HG02623 (cell line): Measurements from ENCODE around the gene ZNF331.
"Not testable (repeated sequence)": the region's sequence is repeated elsewhere in the genome, so short reads cannot be mapped to it uniquely, and the experiment has no call there.

ENCODE experiments used
- ATAC-seq: cut with Tn5 transposase; IDR thresholded peaks from one replicate; pipeline ENCODE4 v1.9.1; 2021; ENCODE audit warnings: moderate library complexity; ENCODE audit not compliant: unreplicated experiment

Gene ZNF331

GRCh38 chr19:53537521-53538377 is at the start of gene ZNF331:
Gene ZNF331, plus strand, starts transcription at chr19:53538145. Its CDS starts 31,232 bp downstream, at chr19:53569377.
- ATAC-seq: peak; percentile 62

- no peak for ATAC-seq
Observed at GRCh38 chr19:53492153-53492552, 45.8 kb upstream of the ZNF331 start.

DNA sequence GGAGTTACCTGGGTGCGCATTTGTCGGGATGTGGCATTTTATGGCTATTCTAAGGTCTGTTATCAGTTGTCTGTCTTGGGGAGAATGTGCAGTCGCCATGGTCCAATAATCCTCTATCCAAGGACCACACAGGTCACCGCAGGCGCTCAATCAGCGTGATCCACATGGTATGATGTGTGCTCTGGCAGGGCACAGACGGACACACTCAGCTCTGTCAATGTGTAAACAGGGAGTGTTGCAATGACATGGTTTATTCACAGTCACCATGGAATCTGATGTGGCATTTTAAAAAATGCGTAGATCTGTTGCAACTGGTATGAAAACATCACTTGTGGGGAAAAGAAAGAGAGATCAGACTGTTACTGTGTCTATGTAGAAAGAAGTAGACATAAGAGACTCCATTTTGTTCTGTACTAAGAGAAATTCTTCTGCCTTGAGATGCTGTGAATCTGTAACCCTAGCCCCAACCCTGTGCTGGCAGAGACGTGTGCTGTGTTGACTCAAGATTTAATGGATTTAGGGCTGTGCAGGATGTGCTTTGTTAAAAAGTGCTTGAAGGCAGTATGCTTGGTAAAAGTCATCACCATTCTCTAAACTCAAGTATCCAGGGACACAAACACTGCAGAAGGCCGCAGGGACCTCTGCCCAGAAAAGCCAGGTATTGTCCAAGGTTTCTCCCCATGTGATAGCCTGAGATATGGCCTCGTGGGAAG is 40.5 kb upstream of the ZNF331 start:
- not testable (repeated sequence) for ATAC-seq

- not testable (repeated sequence) for ATAC-seq
Observed at GRCh38 chr19:53498024-53498395, 39.9 kb upstream of the ZNF331 start.

DNA sequence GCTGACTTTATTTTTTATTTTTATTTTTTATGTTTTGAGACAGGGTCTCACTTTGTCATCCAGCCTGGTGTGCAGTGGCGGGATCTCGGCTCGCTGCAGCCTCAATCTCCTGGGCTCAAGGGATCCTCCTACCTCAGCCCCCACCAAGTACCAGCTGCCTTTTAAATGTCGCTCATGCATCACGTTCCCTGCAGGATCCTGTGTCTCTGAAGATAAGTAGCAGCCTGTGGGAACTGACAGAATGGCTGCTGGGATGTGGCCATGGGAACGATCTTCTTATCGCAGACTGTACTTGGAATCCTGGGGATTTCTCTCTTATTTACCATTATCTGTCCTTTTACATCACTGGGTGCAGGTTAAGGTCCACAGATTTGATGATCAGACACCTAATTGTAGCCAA is 34.8 kb upstream of the ZNF331 start:
- ATAC-seq: not testable (repeated sequence)

DNA sequence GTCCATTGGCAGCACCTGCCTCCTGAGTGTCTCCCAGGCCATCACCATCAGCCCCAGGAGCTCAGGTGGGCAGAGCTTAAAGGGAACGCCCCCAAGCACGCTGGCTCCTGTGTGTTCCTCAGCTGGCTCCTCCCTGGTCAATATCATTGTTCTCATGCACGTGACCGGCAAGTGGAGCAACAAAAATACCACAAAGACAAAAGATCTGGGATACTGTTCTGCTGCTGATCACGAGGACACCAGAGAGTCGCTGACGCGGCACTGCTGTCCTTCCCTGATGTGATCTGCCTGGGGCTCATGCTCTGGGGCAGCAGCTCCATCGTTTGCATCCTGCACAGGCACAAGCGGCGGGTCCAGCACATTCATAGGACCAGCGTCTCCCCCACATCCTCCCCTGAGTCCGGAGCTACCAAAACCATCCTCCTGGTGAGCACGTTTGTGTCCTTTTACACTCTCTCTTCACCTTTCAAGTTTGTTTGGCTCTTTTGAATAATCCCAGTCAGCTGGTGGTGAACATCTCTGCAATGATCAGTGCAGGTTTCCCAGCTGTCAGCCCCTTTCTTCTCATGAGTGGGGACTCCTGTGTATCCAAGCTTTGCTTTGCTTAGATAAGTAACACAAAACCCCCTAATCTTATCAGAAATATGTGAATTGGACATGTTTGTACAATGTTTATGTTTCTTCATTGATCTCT is 34.1 kb upstream of the ZNF331 start:
- not testable (repeated sequence) for ATAC-seq

DNA sequence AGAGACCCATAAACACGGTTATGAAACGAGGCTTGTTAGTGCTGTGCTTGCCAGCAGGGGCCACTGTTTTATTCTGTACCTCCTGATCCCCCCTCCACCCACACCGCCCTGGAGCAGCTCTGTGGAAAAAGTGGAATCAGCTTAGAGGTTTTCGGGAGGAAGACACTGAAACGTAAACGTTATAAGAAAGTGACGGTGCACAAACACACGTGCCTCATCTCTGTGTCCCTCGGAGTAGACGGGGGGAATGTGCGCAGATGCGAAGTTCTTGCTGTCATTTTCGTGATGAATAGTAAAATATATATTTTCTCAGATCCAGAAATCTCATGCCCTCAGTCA is 33.6 kb upstream of the ZNF331 start:
- not testable (repeated sequence) for ATAC-seq

DNA sequence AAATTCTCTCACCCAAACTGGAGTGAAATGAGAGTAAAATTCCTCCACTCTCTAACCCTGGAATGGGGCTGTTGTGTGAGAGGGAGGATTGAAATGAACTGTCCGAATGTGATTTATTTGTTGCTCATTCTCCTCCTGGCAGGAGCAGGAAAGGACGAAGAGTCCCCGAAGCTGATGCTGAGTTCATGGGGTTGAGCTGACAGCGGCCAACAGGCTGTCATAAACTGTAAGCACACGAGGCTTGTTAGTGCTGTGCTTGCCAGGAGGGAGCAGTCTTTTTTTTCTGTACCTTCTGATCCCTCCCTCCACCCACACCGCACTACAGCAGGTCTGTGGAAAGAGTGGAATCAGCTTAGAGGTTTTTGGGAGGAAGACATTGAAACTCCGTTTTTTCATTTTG is 33.1 kb upstream of the ZNF331 start:
- no peak for ATAC-seq

DNA sequence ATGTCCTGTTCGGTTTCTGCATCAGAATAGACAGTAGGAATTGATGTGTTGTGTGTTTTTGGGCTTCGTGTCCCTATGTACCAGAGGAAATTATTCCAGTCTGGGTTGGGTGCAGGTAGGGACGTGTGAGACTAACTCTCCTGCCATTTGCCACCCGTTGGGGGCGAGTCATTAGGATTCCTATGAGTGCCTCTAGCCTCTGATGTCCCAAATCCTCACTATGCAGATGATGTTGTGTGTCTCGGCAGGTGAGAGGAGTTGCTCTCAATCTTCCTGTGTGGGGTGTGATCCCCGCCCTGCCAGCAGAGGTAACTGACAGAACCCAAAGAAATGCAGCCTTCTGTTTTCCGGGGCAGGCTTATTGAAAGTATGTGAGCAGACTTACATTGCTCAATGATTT is 31.2 kb upstream of the ZNF331 start:
- no peak for ATAC-seq

DNA sequence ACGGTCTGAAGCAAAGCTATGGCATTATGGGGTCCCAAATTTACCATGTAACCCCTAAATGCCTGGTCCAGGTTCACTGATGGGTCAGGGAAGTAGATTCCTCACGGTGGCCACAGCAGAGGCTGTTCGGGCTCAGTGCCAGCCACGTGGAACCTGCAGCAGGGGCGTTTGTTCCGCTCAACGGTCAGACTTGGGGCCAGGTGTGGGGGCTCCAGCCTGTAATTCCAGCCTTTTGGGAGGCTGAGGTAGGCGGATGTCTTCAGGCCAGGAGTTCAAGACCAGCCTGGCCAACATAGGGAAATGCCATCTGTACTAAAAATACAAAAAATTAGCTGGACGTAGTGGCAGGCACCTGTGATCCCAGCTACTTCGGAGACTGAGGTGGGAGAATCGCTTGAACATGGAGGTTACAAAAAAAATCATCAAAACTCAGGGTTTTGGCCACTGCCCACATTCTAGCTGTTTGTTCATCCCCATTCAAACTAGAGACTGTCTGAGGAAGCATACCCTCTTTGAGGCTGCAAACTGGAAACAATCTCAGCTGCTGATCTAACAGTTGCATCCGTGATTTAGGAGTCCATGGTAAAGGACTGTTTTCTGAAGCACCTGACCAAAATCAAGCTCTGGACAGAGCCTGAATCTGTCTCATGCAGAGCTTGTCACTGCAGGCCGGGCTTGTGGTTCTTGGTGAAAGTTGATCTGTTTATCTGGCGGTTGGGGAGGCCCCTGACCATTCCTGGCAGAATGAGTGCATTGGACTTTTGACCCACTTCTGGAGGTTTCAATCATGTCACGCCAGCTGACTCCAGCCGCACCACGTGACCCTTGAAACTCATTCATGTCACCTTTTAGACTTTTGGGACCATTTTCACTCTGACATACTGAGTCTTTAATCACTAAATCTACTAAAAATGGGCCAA is 30.2 kb upstream of the ZNF331 start:
- no peak for ATAC-seq

DNA sequence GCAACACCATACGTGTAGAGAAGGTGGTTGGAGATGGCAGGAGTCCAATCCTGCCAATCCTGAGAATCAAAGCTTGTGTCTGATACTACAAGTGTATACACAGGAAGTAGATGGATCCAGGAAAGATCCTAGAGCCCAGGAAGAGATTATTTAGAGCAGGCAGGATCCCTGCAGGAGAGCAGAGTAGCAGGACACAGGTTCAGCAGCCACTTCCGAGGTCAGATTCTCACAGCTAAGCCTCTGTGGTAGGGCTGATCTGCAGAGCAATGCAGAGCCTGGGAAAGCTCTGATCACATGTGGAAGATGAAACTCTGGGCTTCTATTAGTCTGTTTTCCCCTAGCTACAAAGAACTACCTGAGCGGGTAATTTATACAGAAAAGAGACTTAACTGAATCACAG is 28.5 kb upstream of the ZNF331 start:
- no peak for ATAC-seq

DNA sequence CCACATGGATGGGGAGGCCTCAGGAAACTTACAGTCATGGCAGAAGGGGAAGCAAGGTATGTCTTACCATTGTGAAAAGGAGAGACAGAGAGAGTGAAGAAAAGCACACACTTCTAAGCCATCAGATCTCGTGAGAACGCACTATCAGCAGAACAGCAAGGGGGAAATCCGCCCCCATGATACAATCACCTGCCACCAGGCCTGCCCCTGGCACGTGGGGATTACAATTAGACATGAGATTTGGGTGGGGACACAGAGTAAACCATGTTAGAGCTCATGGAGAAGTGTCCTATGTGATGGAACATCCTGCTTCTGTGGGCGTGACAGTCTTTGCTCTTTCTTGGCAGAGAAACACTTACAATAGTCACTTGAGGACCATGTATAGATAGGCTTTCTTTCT is 28.1 kb upstream of the ZNF331 start:
- ATAC-seq: no peak

GRCh38 chr19:53511357-53511756 is 26.6 kb upstream of the ZNF331 start:
- no peak for ATAC-seq

GRCh38 chr19:53511933-53512374 is 26.0 kb upstream of the ZNF331 start:
- ATAC-seq: no peak

DNA sequence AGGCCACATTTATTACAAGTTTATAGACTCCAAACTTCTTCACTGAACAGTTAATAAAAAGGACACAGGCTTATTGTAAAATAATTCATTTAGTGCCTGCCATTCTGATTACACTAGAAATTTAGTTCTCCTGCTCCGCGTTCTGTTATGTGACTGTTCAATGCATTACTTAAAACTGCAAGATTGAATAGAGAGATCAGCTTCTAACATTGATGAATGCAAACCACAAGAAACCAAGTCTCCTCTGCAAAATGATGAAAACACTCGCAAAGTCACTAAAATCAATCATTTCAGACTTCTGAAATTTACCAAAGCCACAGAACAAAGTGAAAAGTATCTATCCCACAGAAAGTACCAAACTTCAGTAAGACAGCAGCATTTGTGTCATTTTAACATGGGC is 22.9 kb upstream of the ZNF331 start:
- not testable (repeated sequence) for ATAC-seq

- no peak for ATAC-seq
Observed at GRCh38 chr19:53517114-53517741, 20.7 kb upstream of the ZNF331 start.

- no peak for ATAC-seq
Observed at GRCh38 chr19:53518121-53518520, 19.8 kb upstream of the ZNF331 start.

DNA sequence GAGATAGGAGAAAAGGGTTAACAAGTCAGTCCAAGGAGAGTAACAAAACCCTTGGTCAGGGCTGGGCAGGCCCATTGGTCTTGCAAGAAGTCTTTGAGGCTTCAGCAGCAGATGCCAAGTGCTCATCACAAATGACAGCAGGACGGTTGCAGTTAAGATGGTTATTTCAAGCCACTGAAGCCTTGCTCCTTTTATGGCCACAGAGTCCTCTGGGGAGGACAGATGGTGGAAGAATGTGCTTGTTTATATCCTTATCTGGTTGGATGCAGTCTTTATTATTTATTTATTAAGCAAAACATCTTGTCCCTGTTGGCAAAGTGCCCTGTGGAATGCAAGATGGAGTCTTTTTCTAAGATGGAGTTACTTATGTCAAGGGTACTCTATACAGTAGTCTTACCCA is 19.2 kb upstream of the ZNF331 start:
- ATAC-seq: no peak

- ATAC-seq: no peak
Observed at GRCh38 chr19:53519446-53519845, 18.5 kb upstream of the ZNF331 start.

GRCh38 chr19:53520163-53520546 is 17.8 kb upstream of the ZNF331 start:
- no peak for ATAC-seq
